GM18511 (cell line): ENCODE results near the gene CLCNKB.
A peak's percentile ranks its signal among the peaks of the same experiment; 100 is the strongest.
"Not testable (repeated sequence)": the region's sequence is repeated elsewhere in the genome, so short reads cannot be mapped to it uniquely, and the experiment has no call there.

ENCODE experiments used
- ATAC-seq: cut with Tn5 transposase; IDR thresholded peaks from one replicate; pipeline ENCODE4 v1.9.1; 2021; ENCODE audit warnings: mild to moderate bottlenecking, moderate library complexity; ENCODE audit not compliant: unreplicated experiment

The CLCNKB gene

DNA sequence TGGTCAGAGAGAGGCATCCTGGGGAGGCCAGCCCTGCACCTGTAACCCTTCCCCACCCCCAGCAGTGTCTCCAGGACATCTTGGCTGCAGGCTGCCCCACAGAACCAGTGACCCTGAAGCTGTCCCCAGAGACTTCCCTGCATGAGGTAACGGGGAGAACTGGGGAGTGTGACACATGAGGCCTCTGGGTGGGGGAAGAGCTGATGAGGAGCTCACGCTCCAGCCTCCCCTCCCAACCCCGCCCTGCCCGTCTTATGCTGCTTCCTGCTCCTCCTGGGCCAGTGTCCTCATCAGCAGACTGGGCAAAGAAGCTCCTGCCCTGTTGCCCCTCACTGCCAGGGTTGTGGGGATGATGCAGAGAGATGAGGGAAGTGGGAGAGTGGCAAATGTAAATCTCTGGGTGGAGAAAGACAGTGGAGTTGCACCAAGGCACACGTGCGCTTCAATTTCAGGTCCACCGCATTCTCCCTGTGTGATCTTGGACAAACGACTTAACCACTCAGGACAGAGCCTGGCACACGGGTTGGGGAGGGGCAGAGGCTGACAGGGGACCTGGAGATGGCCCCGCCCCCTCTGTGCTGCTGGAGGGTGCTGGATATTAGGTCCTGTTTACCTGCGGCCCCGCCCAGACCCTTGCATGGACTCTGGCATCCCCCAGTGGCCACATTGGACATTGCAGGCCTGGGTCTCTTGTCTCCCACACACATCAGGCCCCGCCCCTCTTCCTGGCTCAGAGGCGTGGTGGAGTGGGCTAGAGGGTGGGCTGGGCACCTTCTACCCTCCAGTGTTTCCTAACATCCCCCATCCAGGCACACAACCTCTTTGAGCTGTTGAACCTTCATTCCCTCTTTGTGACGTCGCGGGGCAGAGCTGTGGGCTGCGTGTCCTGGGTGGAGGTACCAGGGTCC is 12.3 kb downstream of the CLCNKB start:
- ATAC-seq, result peak; percentile 77

DNA sequence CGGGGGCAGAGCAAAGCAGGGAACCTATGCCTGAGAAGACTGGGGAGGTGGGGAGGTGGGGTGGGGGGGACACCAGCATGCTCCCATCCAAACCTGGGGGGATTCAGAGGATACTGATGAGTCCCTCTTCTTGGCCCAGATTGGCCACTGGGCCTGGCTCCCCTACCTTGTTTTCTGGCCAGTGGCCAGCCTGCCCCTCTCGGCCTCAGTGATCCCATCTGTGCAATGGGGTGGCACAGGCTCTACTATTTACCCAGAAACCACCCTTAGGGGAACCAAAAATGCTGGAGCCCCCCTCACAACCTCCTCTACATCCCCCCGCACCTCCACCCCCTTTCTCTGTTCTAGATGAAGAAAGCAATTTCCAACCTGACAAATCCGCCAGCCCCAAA is 12.9 kb downstream of the CLCNKB start:
- not testable (repeated sequence) for ATAC-seq

- not testable (repeated sequence) for ATAC-seq
These were observed 13.8 kb downstream of the CLCNKB start for GRCh38 chr1:16057314-16057915.

DNA sequence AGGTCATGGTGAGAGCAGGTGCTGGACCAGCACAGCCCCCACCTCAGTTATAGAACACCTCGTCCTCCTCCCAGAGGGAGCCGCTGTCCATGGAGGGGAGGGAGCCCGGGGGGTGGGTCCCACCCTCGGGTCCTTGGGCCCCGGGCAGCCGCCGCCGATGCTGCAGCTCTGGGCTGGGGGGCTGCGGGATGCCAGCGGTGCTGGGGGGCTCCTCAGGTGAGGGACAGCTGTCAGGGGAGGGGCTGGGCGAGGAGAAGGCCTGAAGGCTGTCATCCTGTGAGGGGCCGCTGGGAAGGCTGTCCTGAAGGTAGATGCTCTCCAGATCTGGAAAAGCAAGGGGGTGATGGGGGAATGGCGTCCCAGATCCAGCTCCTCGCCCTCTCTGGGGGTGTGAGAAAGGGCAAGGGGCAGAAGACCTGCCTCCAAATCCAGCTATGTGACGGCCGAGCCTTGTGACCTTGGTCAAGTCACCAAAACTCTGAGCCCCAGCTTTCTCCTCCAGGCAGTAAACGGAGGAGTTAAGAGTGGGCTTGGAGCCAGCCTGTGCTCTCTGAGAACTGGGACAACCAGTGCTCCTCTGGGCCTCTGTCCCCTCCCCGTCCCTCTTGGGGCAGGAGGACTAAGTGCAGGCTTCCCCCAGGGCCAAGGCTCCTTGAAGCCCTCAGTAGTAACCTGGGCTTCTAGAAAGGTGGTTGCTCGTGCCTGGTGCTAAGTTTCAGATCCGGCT is 15.0 kb downstream of the CLCNKB start:
- ATAC-seq, result not testable (repeated sequence)

DNA sequence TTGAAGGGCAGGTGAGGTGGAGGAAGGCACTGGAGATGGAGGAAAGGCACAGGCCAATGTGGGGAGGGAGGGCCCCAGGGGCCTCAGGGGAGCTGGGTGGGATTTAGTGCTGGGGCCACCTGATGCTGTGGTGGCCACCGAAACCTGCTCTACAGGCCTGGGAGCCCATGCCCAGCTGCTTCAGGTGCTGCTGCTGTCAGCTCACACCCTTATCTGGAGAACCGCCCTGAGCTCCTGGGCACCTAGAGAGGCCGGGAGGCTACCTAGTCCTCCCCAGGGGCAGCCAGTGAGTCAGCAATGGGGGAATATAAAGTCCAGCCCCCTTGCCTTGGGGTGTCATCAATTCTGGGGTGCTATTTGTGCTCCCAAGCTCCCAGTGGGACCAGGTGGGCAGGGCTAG is 17.7 kb downstream of the CLCNKB start:
- ATAC-seq, result no peak

GRCh38 chr1:16061989-16062686 is 18.6 kb downstream of the CLCNKB start:
- ATAC-seq, result not testable (repeated sequence)

- not testable (repeated sequence) for ATAC-seq
These were observed 19.1 kb downstream of the CLCNKB start for GRCh38 chr1:16062687-16063075.

DNA sequence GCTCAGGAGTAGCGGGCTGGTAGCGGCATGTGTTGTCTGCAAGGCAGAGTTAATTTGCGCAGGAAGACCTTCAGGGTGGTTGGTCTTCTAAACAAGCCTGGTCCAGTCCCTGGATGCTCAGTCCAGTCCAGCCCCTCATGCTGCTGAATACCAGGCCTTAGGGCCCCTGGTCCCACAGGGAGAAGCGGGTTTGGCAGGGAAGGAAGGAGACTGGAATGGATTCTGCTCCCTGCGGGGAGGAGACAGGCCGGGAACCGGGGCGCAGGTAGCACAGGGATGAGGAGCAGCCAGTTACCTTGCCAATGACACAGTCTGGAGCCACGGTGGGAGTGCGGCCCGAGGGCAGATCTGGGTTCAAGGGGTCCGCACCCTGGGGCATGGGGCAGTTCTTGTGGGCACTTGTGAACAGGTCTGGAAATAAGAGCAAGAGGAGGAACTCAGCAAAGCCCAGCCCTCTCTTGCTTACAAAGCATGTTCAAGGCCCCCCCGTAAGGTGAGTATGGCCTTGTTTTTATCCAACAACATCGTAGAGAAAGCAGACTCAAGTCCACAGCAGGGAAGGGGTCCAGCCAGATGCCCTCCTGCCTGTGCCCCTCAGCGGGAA is 19.7 kb downstream of the CLCNKB start:
- ATAC-seq, result no peak

- no peak for ATAC-seq
These were observed 20.3 kb downstream of the CLCNKB start for GRCh38 chr1:16063921-16064320.

- no peak for ATAC-seq
These were observed 21.1 kb downstream of the CLCNKB start for GRCh38 chr1:16064536-16065268.

- no peak for ATAC-seq
These were observed 21.6 kb downstream of the CLCNKB start for GRCh38 chr1:16065269-16065576.

- ATAC-seq, result no peak
These were observed 22.7 kb downstream of the CLCNKB start for GRCh38 chr1:16066245-16066644.

GRCh38 chr1:16067127-16067768 is 23.7 kb downstream of the CLCNKB start:
- no peak for ATAC-seq

DNA sequence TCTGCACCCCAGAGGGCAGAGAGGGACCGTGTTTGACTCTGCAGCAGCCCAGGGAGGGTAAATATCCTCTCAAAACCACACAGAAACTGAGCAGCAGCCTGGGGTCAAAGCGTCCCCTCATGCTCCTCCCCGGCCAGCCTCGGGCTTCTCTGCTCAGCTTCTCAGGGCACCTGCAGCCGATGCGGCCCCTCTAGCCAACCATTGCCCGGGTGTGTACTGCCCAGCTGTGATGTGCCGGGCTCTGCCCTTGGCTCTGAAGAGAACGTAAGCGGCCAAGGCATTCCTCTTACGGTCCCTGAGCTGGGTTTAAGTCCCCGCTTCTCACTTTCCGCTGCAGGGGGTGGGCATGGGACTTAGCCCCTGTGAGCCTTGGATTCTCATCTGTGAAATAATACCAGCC is 24.4 kb downstream of the CLCNKB start:
- ATAC-seq, result no peak

DNA sequence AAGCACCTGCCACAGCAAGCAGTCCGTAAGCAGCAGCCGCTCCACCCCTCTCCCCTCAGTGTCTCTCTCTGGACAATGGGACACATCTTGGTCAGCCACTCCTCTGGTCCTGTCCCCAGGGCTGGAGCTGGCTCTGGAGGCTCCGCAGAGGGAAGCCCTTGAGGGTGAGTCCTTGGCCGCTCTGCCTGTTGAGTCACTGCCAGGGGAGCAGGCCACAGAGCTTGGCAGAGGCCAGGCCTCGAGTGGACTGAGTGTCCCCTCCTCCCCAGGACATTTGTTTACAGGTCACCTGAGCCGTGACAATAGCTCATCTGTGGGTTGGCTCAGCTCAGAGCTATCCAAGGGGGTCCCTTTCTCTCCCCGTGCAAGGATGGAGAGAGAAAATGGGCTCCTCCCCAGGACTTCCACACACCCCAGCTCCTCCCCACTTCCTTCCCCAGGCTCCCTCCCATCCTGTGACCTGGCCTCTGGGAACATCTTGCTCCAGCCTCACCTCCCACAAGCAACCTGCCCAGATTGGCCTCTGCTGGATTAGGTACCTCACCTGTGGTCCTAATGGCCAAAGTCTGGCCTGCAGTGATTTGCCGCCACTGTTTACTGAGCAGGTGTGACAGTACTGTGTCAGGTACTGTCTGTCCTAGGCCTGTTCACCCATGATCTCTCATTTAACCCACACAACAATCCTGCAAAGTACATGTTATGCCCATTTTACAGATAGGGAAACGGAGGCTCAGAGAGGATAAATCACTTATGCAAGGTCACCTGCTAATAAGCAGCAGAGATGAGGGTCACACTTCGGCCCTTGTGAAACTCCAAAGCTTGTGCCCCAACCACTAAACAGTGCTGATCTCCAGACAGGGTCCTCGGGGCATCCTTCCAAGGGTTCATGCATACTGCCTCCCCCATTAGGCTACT is 25.0 kb downstream of the CLCNKB start:
- no peak for ATAC-seq

GRCh38 chr1:16070640-16071355 is 27.2 kb downstream of the CLCNKB start:
- ATAC-seq, result no peak

GRCh38 chr1:16071614-16072013 is 28.0 kb downstream of the CLCNKB start:
- ATAC-seq, result no peak

- ATAC-seq, result no peak
These were observed 28.5 kb downstream of the CLCNKB start for GRCh38 chr1:16072095-16072494.
